Measurements from ENCODE around the gene DEPDC5. TPM values are rescaled to one million over a fixed set of nuclear protein-coding genes. Genes with fewer than 3 reads are reported as not detected.
A peak's percentile ranks its signal among the peaks of the same experiment; 100 is the strongest.

Gene DEPDC5
- total and polyA plus RNA-seq, 7 donors: 8.4 to 21.3 (median 12.9) TPM

DNA sequence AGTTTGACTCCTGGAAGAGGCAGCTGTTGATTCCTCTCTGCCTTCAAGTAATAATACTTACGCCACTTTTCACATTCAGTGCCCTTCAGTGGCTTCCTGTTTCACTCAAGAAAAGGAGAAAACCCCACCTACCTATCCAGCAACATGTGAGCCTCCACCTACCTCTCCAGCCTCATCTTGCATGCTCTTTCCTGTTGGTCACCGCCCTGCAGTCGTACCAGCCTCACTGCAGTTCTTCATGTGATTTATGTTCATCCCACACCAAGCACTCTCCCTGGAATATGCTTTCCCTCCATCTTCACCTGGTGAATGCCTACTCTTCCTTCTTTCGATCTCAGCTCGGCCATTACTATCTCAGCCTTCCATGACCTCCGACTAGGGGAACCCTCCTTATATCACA is 168.7 kb downstream of the DEPDC5 start:
- Histone ChIP-seq H3K4me3 (no peak overlapping the region), H3K9me3 (no peaks in the 10 kb centered on the region), H3K27me3 (no peaks in the 10 kb centered on the region), H3K4me1 (no peaks in the 10 kb centered on the region), H3K36me3 (no peaks in the 10 kb centered on the region), H3K27ac (no peak overlapping the region)
- no peak for DNase-seq
- WGBS, 2 donors: 73 to 77% methylated on average over 6 of the region's 6 CpGs
- intact Hi-C loops (cut with DNase I): no loop called here
- TF ChIP-seq, protein P1, sequence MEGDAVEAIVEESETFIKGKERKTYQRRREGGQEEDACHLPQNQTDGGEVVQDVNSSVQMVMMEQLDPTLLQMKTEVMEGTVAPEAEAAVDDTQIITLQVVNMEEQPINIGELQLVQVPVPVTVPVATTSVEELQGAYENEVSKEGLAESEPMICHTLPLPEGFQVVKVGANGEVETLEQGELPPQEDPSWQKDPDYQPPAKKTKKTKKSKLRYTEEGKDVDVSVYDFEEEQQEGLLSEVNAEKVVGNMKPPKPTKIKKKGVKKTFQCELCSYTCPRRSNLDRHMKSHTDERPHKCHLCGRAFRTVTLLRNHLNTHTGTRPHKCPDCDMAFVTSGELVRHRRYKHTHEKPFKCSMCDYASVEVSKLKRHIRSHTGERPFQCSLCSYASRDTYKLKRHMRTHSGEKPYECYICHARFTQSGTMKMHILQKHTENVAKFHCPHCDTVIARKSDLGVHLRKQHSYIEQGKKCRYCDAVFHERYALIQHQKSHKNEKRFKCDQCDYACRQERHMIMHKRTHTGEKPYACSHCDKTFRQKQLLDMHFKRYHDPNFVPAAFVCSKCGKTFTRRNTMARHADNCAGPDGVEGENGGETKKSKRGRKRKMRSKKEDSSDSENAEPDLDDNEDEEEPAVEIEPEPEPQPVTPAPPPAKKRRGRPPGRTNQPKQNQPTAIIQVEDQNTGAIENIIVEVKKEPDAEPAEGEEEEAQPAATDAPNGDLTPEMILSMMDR (IDR thresholded peaks at IDR 0.05): no peak
- no peak for TF ChIP-seq POLR2AphosphoS5 (IDR thresholded peaks at IDR 0.05)
- TF ChIP-seq EP300 (IDR thresholded peaks at IDR 0.05): no peak
- TF ChIP-seq POLR2A (IDR thresholded peaks at IDR 0.05): no peak

- 33 to 66% methylated on average over 5 of the region's 5 CpGs for WGBS, 2 donors
- Histone ChIP-seq H3K27ac (no peak overlapping the region), H3K9me3 (no peaks in the 10 kb centered on the region), H3K36me3 (no peaks in the 10 kb centered on the region), H3K27me3 (no peaks in the 10 kb centered on the region), H3K4me1 (no peaks in the 10 kb centered on the region), H3K4me3 (no peak overlapping the region)
- intact Hi-C loops (cut with DNase I): no loop called here
- TF ChIP-seq, protein P1 (IDR thresholded peaks at IDR 0.05): no peak
- no peak for TF ChIP-seq POLR2AphosphoS5 (IDR thresholded peaks at IDR 0.05)
- TF ChIP-seq EP300 (IDR thresholded peaks at IDR 0.05): no peak
- TF ChIP-seq POLR2A (IDR thresholded peaks at IDR 0.05): no peak
- DNase-seq: peak; percentile 75
These were observed 169.3 kb downstream of the DEPDC5 start for GRCh38 chr22:31923136-31923535.

DNA sequence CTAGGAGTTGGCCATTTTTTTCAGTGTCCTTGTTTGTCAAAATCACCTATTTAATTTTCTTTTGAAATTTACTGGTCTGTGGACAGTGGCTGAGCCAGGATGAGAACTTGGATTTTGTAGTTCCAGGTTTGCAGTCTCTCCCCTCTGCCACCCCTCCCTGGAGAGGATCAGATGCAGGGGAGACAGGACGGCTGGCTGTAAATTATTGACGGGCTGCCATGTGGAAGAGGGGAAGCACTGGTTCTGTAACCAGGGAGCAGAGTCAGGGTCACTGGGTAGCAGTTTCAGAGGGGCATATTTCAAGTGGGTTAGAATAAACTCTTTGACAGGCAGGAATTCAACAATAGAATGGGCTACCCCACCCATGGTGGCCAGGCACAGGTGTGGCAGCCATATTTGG is 169.9 kb downstream of the DEPDC5 start:
- 80 to 85% methylated on average over 2 of the region's 2 CpGs for WGBS, 2 donors
- no peak overlapping the region for H3K4me3 ChIP-seq
- intact Hi-C loops (cut with DNase I): no loop called here
- H3K36me3 ChIP-seq: no peaks in the 10 kb centered on the region
- TF ChIP-seq POLR2AphosphoS5 (IDR thresholded peaks at IDR 0.05): no peak
- no peak for TF ChIP-seq POLR2A (IDR thresholded peaks at IDR 0.05)
- no peak for TF ChIP-seq EP300 (IDR thresholded peaks at IDR 0.05)
- TF ChIP-seq, protein P1 (IDR thresholded peaks at IDR 0.05): no peak
- no peaks in the 10 kb centered on the region for H3K4me1 ChIP-seq
- no peaks in the 10 kb centered on the region for H3K9me3 ChIP-seq
- DNase-seq: no peak
- H3K27me3 ChIP-seq: no peaks in the 10 kb centered on the region
- no peak overlapping the region for H3K27ac ChIP-seq

DNA sequence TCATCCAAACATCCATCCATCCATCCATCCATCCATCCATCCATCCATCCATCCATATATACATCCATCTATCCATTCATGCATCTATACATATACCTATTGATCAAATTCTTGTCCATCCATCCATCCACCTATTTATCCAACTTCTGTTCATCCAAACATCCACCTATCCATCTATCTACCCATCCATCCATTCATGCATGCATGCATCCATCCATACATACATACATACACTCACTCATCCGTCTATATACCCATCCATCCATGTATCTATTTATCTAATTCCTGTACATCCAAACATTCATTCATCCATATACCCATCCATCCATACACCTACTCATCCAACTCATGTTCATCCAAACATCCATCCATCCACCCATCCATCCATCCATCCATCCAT is 171.2 kb downstream of the DEPDC5 start:
- Histone ChIP-seq H3K9me3 (no peaks in the 10 kb centered on the region), H3K4me1 (no peaks in the 10 kb centered on the region), H3K36me3 (no peaks in the 10 kb centered on the region), H3K27ac (no peak overlapping the region), H3K27me3 (no peaks in the 10 kb centered on the region), H3K4me3 (no peak overlapping the region)
- TF ChIP-seq, protein P1 (IDR thresholded peaks at IDR 0.05): no peak
- TF ChIP-seq POLR2A (IDR thresholded peaks at IDR 0.05) (no peak), POLR2AphosphoS5 (IDR thresholded peaks at IDR 0.05) (no peak), EP300 (IDR thresholded peaks at IDR 0.05) (no peak)
- 93 to 96% methylated on average over 1 of the region's 1 CpG for WGBS, 2 donors
- no peak for DNase-seq
- intact Hi-C loops (cut with DNase I): no loop called here

DNA sequence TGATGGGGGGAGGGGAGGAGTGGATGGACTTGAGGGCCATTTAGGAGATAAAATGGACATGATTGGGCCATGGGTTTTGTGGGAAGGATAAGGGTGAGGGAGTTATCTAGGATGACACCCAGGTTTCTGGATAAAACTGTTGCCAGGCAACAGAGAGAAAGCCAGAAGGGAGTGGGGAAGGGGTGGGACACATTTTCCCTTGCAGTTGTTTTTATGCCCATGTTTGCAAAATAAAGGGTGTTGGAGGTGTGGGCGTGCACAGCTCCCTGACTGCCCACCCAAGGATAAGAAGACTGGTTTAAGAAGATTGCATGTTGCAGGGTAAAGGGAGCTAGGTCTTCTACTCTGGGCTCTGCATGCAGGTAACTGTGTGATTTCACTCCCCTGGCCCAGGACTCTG is 172.2 kb downstream of the DEPDC5 start:
- Histone ChIP-seq H3K4me1 (no peaks in the 10 kb centered on the region), H3K4me3 (no peak overlapping the region), H3K36me3 (no peaks in the 10 kb centered on the region), H3K9me3 (no peaks in the 10 kb centered on the region), H3K27me3 (no peaks in the 10 kb centered on the region), H3K27ac (no peak overlapping the region)
- DNase-seq: no peak
- TF ChIP-seq POLR2A (IDR thresholded peaks at IDR 0.05) (no peak), POLR2AphosphoS5 (IDR thresholded peaks at IDR 0.05) (no peak), EP300 (IDR thresholded peaks at IDR 0.05) (no peak)
- TF ChIP-seq, protein P1 (IDR thresholded peaks at IDR 0.05): no peak
- 79 to 86% methylated on average over 1 of the region's 1 CpG for WGBS, 2 donors
- intact Hi-C loops (cut with DNase I): no loop called here

All from sigmoid colon (tissue), 7 donors.